ENCODE results near the gene MOG.
"Not testable (repeated sequence)": the region's sequence is repeated elsewhere in the genome, so short reads cannot be mapped to it uniquely, and the experiment has no call there.

MOG gene

GRCh38 chr6:29641430-29642148, 15.3 kb upstream of the MOG start:
- DNase-seq (ENCODE audit: low read depth) = no peak

DNA sequence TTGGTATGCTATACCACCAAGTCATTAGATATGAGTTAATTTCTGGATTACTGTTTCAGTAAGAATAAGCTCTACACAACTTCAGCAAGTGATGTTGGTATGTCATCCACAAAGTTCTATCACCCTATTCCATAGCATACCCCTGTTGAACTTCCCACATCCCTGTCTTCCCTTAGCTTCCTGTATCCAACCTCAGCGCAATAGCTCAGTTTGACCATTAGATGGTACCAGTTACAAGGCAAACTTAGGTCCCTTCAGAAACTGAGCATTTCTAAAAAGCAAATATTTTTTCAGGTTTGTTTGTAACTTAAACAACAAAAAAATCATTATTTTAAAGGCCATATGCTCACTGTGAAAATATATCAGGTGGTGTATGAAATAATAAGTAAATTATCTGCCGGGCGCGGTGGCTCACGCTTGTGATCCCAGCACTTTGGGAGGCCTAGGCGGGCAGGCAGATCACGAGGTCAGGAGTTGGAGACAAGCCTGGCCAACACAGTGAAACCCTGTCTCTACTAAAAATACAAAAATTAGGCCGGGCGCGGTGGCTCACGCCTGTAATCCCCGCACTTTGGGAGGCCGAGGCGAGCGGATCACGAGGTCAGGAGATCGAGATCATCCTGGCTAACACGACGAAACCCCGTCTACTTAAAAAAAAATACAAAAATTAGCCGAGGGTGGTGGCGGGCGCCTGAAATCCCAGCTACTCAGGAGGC, 8.8 kb upstream of the MOG start:
- DNase-seq (ENCODE audit: low read depth) = no peak

- peak; percentile 94 for DNase-seq (ENCODE audit: low read depth)
Measured at GRCh38 chr6:29649701-29650673, 6.9 kb upstream of the MOG start.

DNA sequence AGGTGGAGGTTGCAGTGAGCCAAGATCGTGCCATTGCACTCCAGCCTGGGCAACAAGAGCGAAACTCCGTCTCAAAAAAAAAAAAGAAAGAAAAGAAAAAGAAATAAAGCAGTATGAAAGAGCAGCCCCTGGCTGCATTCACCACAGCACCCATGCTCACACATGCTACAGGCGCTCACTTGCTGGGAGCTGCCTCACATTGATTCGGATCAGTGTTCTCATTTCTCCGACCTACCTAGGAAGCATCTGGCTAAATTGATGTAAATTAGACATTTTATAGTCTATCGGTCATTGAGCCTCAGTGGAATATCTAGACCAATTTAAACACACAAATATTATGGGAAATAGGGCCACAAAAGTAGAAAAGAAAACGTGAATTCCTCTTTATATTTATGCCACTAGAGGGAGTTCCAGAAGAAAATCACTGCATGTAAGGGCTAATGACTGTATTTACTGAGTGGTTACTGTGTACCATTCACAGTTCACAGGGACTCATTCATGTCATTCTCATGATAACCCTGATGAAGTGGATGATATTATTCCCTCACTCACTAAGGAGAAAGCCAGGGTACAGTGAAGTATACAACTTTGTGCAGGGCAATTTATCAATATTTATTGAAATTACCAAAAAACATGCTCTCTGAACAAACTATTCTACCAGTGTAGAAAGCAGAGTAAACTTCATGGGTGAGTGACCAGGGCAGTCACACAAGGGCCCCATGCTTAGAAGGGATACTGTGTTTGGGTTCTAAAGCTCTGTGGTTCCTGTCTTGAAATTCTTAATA, 5.3 kb upstream of the MOG start:
- no peak for DNase-seq (ENCODE audit: low read depth)

DNA sequence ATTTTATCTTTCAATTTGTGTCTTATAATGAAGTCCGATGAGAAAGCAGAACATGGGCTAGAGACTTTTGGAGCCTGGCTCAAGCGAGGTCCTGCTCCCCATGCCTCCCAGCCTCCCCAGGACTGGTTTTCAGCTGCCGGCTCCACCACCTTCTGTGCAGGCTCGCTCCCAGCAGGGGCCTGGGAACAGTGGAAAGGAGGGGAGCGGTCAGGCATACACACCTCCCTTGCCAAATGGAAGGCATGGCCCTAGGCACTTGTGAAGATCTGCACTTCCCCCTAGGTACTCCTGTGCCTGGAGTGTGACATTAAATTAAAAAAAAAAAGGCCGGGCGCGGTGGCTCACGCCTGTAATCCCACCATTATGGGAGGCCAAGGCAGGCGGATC, 4.7 kb upstream of the MOG start:
- no peak for DNase-seq (ENCODE audit: low read depth)

DNA sequence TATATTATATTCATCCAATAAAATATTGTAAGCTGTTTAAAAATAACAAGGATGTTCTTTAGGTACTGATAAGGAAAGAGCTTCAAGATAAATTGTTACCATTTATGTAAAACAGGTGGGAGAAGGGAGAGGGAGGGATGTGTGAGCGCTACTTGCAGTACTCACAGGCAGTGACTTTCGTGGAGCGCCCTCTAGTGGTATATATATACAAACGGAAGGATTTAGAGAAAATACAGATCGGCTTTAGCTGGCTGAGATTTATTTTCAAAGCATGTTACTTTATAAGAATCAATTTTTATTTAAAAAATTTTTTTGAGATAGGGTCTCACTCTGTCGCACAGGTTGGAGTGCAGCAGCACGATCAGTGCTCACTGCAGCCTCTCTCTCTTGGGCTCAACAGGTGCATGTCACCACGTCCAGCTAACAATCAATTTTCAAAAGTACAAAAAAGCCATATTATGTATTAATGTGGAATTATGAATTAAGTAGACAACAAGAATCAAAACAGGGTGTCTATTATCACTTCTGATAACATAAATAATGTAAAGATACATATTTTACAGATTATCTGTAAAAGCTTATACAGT, 3.3 kb upstream of the MOG start:
- DNase-seq (ENCODE audit: low read depth) = peak; percentile 40

DNA sequence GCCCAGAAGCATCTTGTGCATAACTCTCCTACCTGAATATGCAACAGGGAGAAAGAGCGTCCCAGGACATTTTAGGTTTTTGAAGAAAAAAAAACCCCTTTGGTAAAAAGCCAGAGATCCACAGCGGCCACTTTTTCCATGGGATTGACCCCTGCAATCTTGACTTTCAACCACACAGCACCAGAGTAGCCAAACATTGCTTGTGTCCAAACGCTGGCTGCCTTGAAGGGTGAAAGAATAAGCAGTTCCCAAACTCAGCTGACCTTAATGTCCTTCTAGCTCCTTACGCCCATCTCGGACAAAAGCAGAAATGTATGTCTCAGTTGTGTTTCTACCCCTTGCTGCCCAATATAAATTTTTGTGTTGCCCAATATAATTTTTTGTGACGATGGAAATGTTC, 1.2 kb upstream of the MOG start:
- no peak for DNase-seq (ENCODE audit: low read depth)

DNA sequence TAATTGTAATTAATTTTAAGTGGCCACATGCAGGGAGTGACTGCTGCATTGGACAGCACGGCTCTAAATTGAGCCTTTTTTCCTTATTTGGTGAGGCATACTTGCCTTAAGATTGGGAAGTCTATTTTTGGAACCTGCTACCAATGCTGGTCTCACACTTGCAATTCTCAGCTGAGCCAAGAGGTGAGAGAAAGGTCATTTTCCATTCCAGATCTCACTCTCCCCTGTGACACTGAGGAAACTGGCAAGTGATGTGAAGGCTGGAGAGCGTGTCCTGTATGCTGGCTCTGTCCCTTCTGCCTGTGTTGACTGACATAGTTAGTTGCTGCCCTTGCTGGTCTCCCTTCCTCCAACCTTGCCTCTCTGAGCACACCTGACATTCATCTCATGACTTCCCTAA, 735 bp upstream of the MOG start:
- DNase-seq (ENCODE audit: low read depth) = no peak

- no peak for DNase-seq (ENCODE audit: low read depth)
Measured at GRCh38 chr6:29661071-29661470, 4.2 kb downstream of the MOG start.

DNA sequence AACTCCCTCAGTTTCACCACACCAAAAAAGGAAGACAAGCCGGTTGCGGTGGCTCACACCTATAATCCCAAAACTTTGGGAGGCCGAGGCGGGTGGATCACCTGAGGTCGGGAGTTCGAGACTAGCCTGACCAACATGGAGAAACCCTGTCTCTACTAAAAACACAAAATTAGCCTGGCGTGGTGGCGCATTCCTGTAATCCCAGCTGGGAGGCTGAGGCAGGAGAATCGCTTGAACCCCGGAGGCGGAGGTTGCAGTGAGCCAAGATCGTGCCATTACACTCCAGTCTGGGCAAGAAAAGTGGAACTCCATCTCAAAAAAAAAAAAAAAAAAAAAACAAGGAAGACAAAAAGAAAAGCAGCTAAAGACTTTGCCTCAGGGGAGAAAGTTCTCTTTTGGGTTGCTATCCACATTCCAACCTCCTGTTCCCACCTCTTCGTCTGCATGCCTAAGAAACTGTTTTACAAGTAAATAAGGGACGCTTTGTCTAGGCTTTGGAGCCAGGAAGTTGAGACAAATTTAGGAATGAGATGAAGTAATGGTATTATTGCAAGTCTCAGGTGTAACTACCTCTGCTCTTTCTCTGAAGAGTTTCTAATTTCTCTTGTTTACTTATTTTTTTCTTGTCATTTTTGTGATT, 4.7 kb downstream of the MOG start:
- DNase-seq (ENCODE audit: low read depth) = not testable (repeated sequence)

DNA sequence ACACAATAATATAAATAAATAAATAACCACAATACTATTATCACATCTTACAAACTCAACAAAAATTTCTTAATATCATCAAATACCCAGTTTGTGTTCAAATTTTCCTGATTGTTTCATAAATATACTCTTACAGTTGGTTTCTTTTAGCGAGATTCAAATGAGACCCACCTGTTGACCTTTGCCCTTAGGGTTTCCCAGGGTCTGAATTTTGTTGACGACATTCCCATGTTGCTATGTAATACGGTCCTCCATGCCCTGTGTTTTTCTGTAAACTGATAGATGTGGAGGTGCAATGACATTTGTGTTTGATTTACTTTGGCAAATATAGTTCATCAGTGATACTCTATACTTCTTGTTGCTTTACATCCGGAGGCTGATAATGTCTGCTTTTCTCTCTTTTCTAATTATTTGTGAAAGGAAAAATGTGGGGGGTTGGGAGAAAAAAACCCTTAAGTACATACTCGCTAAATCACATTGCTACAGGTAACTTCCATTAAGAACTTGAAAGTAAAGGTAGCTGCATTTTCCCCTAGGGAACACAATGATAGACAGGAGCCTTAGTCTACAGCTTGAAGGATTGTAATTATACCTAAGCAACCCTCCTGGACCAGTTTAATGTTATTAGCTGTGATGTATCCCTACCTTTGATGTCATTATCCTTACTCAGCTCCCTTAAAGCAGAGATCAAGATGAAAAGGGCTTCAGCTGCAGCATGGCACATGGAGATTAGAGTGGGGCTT, 6.6 kb downstream of the MOG start:
- DNase-seq (ENCODE audit: low read depth) = no peak

DNA sequence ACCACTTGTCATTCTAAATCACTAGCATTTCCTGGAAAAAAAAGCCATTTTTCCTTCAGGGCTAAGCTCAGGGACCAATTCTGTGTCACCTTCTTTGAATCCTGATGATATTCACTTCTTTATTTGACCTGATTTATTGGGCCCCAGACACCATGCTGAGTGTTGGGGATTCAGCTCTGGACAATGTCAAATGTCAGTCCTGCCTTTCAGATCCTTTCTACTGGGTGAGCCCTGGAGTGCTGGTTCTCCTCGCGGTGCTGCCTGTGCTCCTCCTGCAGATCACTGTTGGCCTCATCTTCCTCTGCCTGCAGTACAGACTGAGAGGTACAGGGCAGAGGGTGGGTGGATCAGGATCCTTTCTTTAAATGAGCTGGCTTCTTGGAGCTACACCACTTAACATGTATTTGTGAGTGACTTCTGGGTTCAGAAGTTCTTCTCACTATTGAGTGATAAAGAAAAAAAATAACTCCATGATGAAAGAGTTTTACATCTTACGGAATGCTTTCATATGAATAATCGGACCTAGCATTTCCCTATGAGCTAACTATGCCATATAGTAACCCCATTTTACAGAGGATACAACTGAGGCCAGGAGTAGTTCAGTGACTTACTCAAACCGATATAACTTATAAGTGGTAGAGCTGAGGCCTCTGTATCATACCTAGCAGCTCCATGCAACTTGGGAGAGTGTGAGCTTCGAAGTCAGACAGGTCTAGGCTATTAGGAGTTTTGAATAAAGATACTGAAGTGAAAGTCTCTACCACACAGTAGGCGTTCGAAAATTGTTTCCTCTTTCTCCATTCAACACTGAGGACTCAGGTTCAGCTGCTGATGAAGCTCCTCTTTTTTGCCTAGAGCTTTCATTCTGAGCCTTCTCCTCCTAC, 9.3 kb downstream of the MOG start:
- no peak for DNase-seq (ENCODE audit: low read depth)

GRCh38 chr6:29666826-29667130, 9.9 kb downstream of the MOG start:
- no peak for DNase-seq (ENCODE audit: low read depth)

- no peak for DNase-seq (ENCODE audit: low read depth)
Measured at GRCh38 chr6:29667158-29667557, 10.3 kb downstream of the MOG start.

DNA sequence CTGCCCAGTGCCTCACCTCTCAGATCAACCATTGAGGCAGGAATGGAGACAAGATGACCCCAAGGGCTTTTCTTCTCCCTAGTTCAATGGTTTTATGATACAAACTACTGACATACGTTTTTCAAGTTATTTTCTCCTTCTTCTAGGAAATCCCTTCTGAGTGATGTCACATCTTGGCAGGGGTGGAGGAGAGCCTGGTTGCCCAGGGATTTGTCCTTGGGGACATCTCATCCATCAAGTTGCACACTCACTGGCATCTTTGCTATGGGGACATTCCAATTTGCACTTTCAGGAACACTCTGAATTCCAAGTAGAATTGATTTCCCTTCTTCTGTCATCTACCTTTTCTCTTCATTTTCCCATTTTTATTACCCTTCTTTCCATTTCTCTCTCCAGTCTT, 14.1 kb downstream of the MOG start:
- DNase-seq (ENCODE audit: low read depth) = no peak

- not testable (repeated sequence) for DNase-seq (ENCODE audit: low read depth)
Measured at GRCh38 chr6:29672116-29672515, 15.2 kb downstream of the MOG start.

GRCh38 chr6:29673161-29673560, 16.3 kb downstream of the MOG start:
- DNase-seq (ENCODE audit: low read depth) = no peak

- no peak for DNase-seq (ENCODE audit: low read depth)
Measured at GRCh38 chr6:29674008-29674407, 17.1 kb downstream of the MOG start.

GRCh38 chr6:29675561-29675960, 18.7 kb downstream of the MOG start:
- no peak for DNase-seq (ENCODE audit: low read depth)

Measured in stromal cell of bone marrow (primary cell).